ENCODE measurements around the gene APC.
"Not testable (repeated sequence)": the region's sequence is repeated elsewhere in the genome, so short reads cannot be mapped to it uniquely, and the experiment has no call there.

APC gene

GRCh38 chr5:112849912-112850311 is 112.2 kb downstream of the APC start:
- no peak for DNase-seq (ENCODE audit: low read depth in 3 of 3, low spot score in 1 of 3)

- no peak for DNase-seq (ENCODE audit: low read depth in 3 of 3, low spot score in 1 of 3)
Measured at GRCh38 chr5:112854651-112855050, 117.0 kb downstream of the APC start.

DNA sequence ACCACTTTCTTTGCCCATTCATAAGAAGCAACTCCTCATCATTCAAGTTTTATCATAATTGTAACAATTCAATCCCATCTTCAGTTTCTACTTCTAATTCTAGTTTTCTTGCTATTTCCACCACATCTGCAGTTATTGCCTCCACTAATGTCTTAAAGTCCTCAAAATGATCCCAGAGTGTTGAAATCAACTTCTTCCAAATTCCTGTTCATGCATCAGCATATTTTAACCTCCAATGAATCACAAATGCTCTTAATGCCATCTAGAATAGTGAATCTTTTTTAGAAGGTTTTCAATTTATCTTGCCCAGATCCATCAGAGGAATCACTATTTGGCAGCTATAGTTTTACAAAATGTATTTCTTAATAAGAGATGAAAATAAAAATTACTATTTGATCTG is 120.2 kb downstream of the APC start:
- DNase-seq (ENCODE audit: low read depth in 3 of 3, low spot score in 1 of 3) = no peak

DNA sequence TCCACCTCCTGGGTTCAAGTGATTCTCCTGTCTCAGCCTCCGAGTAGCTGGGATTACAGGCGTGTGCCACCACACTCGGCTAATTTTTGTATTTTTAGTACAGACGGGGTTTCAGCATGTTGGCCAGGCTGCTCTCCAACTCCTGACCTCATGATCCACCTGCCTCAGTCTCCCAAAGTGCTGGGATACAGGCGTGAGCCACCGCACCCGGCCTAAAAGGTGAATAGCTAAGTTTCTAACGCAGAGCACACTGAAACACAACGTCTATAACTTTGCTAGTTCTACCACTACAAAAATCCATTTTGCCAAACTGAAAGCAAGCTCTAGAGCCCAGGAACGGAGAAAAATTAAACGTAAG is 122.9 kb downstream of the APC start:
- DNase-seq (ENCODE audit: low read depth in 3 of 3, low spot score in 1 of 3) = not testable (repeated sequence)

DNA sequence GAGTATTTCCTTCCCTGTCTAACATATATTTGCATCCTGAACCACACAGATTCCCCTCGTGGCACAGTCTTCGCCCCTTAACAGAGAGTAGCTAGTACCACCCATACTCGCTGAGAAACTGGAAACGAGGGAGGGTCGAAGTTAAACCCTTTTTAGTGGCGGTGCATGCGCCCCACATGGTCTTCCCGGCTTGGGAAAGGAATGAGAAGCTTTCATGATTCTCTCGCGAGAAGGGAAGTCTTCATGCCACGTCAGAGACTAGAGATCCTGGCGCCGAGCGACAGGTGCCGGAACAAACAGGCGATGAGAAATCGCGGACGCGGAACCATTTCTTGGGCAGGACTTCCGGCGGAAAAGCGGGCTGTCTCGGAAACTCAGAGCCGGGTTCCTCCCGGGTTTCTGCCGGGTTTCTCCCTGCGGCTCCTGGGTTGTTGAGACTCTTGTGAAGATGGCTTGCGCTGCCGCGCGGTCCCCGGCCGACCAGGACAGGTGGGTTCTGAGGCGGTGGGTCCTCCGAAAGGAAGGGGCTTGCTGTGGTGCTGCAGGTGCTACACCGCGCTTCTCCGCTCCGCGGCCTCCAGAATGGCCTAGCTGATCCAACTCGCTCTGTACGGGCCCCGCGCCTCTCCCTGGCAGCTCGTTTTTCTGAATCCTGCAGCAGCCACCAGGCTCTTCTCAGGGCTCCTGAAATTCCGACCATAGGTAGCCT is 123.4 kb downstream of the APC start, which contains the start of gene SRP19:
Gene SRP19, plus strand, starts transcription at position 359 of the 709 bp plus-strand sequence. Its CDS starts 90 bp downstream, at position 449.
- DNase-seq (ENCODE audit: low read depth in 3 of 3, low spot score in 1 of 3) = peak; percentile 71 to 77 (median 75)

DNA sequence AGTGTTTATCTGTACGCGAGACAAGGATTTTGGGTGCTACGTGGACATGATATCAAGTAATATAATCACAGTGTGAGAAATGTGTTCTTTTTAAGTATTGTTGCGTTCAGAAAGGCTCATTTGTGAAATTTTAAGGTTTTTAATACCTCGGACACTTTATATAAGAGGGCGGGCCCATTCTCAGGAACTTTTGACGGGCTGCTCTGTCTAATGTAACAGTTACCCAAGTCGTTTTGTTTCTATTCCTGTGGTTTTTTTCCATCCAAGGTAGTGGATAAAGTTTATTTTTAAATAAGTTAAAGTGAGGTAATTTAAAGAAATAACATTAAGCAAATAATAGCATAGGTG is 123.9 kb downstream of the APC start:
- no peak for DNase-seq (ENCODE audit: low read depth in 3 of 3, low spot score in 1 of 3)

- DNase-seq (ENCODE audit: low read depth in 3 of 3, low spot score in 1 of 3) = no peak
Measured at GRCh38 chr5:112862085-112862484, 124.4 kb downstream of the APC start.

GRCh38 chr5:112863549-112863948 is 125.9 kb downstream of the APC start:
- no peak for DNase-seq (ENCODE audit: low read depth in 3 of 3, low spot score in 1 of 3)

GRCh38 chr5:112865128-112865527 is 127.4 kb downstream of the APC start:
- DNase-seq (ENCODE audit: low read depth in 3 of 3, low spot score in 1 of 3) = no peak

DNA sequence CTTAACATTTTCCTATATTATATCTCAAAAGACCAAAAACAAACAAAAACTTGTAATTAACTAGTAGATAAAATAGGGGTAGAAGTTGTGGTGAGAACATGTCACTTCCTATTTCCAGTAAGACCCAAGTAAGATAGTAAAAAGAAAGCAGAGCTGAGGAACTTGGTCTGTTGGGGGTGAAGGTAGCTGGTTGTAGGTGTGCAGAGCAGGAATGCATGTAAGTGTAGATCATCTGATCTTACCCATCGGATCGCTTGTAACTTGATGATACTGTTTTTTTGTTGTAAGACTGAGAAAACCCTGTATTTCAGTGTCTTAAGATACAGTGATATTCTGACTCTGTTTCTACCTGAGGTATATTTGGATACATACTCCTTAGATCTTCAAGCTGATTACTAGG is 129.1 kb downstream of the APC start:
- DNase-seq (ENCODE audit: low read depth in 3 of 3, low spot score in 1 of 3) = no peak

DNA sequence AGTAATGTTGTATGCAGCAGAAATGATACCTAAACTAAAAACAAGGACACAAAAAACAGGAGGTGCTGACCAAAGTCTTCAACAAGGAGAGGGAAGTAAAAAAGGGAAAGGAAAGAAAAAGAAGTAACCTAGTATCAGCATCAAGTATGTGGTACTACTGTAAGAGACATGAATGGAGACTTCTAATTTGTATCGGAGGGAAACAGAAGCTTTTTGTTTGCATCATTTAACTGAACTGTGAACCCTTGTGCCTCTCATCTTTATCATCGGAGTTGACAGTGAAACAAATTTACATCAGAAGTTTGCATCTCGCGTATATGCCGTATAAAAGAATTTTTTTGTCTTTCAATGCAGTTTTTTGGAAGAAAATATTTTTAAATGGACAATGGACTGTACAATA is 129.7 kb downstream of the APC start:
- DNase-seq (ENCODE audit: low read depth in 3 of 3, low spot score in 1 of 3) = no peak

GRCh38 chr5:112869948-112870347 is 132.3 kb downstream of the APC start:
- DNase-seq (ENCODE audit: low read depth in 3 of 3, low spot score in 1 of 3) = no peak

DNA sequence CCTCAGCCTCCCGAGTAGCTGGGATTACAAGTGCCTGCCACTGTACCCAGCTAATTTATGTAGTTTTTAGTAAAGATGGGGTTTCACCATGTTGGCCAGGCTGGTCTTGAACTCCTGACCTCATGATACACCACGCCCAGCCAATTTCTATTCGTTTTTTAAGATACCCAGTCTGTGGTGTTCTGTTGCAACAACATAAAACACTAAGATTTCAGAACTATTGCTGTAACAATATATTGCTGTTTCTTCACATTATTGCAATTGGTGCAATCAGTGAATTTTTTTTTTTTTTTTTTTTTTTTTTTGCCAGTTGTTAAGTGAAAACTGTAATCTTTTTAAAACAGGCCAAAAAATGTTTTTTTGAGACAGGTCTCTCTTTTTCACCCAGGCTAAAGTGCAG is 133.3 kb downstream of the APC start:
- no peak for DNase-seq (ENCODE audit: low read depth in 3 of 3, low spot score in 1 of 3)

DNA sequence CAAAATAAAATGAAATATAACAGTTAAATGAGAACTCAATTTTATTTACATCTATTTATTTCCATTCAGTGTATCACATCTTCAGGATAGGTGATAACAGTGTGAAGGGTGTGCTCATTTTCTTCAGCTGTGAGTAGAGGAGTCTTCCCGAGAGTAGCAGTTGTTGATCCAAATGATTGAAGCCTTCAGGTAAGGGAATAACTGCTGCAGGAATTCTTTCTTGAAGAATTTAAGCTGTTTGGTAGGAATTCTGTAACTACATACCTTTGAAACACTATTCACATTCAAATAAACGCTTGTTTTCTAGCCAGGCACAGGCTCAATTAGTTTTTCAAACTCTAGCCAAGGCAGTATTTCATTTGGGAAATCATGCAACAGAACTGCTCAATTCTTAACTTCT is 138.7 kb downstream of the APC start:
- DNase-seq (ENCODE audit: low read depth in 3 of 3, low spot score in 1 of 3) = no peak

- no peak for DNase-seq (ENCODE audit: low read depth in 3 of 3, low spot score in 1 of 3)
Measured at GRCh38 chr5:112878101-112878500, 140.4 kb downstream of the APC start.

- peak in 2 of 3 donors; percentile 16 to 21 for DNase-seq (ENCODE audit: low read depth in 3 of 3, low spot score in 1 of 3)
Measured at GRCh38 chr5:112878760-112879159, 141.1 kb downstream of the APC start.

DNA sequence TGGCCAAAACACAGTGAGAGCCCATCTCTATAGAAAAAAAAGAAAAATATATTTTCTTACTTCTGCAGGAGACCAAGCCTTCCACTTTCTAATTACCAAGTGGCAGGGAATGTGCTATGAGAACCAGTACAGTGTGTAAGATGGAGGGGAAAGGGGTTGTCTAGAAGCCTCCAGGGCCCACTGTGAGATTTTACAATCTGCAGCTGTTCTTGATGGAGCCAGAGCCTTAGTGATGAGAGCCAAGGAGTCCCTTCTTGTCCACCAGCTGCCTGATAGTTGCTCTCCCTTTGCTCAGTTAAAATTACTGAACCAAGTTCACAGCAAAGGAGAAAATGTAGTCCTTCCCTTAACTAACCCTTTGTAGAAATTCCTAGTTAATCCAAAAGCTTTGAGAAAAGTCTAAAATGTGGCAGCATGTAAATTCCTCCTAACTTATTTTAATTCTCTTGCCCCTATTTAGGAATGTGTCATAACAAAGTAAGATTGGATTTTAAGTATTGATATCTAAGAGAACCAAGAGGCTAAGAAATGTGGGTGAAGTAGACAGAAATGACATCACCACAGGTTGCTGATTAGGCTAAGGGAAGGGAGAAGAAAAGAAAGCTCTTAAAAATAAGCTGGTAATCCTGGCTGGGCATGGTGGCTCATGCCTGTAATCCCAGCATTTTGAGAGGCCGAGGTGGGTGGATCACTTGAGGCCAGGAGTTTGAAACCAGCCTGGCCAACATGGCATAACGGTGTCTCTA is 142.7 kb downstream of the APC start:
- no peak for DNase-seq (ENCODE audit: low read depth in 3 of 3, low spot score in 1 of 3)

DNA sequence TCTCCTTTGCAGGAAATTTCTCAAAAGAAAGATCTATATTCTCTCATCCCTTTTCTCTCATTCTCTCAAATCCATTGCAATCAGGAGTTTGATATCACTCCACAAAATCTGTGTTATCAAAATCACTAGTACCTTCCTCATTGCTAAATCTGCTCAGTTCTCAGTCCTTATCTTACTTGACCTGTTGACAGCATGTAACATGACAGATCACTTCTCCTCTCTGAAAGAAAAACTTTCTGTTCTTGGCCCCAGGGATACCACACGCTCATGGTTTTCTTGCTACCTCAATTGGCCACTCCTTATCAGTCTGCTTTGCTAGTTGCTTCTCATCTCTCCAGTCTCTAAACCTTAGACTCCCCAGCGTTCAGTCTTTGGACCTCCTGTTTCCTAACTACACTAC is 145.5 kb downstream of the APC start:
- no peak for DNase-seq (ENCODE audit: low read depth in 3 of 3, low spot score in 1 of 3)

DNA sequence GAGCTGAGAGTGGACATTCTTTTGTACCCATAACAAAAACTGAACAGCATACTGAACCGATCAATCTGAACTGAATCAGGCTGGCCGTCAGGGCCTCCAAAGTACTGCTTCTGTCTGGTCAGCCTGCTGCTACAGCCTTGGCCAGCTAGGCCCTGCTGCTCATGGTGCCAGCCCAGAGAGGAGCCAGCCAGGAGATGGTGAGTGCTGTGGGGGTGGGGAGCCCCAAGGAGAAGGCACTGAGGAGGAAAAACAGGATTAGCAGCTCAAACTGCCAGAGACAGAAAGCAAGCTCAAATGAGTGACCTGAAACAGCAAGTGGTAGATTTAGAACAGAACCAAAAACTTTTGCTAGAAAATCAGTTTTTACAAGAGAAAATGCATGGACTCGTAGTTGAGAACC is 147.3 kb downstream of the APC start:
- DNase-seq (ENCODE audit: low read depth in 3 of 3, low spot score in 1 of 3) = no peak

DNA sequence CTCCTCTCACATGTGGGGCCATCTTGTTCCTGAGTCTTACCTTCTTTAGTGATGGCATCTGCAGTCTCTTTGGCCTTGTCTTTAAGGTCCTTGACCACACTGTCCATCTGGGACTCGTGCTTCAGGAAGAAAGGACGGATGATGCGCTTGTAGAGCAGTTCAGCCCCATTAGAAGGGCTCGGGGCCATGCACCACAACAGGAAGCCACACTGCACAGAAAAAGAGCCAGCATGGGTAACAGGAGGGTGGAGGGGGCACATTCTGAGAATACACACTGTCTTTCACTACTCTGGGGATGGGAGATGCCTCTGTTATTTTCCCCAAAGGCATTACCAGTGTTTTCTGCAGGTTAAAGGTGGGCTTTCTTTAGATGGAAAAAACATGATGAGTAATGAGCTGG is 149.3 kb downstream of the APC start:
- no peak for DNase-seq (ENCODE audit: low read depth in 3 of 3, low spot score in 1 of 3)

- not testable (repeated sequence) for DNase-seq (ENCODE audit: low read depth in 3 of 3, low spot score in 1 of 3)
Measured at GRCh38 chr5:112892066-112892465, 154.4 kb downstream of the APC start.

DNA sequence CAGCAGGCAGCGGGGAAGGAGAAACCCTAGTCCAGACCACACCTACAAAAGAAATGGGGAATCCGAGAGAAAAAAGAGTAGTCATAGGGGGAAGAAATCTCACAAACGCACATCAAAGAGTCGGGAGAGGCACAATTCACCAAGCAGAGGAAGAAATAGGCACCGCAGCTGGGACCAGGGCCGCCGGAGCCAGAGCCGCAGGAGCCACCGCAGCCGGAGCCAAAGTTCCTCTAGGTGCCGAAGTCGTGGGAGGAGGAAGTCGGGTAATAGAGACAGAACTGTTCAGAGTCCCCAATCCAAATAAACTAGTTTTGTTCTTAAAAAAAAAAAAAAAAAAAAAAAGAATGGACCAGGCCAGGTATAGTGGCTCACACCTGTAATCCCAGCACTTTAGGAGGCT is 155.1 kb downstream of the APC start:
- DNase-seq (ENCODE audit: low read depth in 3 of 3, low spot score in 1 of 3) = no peak

DNA sequence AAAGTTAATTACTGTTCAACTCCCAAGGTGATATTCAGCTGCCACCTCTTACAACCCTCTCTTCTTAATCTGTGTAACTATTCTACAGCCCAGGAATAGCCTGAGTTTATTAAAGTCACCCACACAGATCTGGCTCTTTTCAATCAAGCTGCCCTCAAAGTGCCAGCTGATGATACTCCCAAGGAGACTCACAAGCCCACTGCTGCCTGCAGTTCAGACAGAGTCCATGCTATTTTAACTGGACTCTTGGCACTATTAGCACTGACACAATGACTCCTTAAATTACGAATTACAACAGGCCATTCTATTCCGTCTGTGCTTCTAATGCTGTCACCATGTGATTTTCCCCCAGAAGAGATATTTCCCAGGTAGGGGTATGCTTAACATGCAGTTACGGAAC is 158.0 kb downstream of the APC start:
- no peak for DNase-seq (ENCODE audit: low read depth in 3 of 3, low spot score in 1 of 3)
